ENCODE data around the gene REEP5.

Gene REEP5

GRCh38 chr5:112935675-112936074, 13.6 kb upstream of the REEP5 start:
- H3F3A ChIP-seq (ENCODE audit: low read depth), result no peaks in the 10 kb centered on the region
- no peaks in the 10 kb centered on the region for H3K27me3 ChIP-seq (ENCODE audit: insufficient read depth, low read length, poor library complexity, severe bottlenecking)
- H2AFZ ChIP-seq (ENCODE audit: low read length), result no peak overlapping the region
- H3K79me2 ChIP-seq (ENCODE audit: insufficient read depth, low read length), result no peaks in the 10 kb centered on the region
- no peaks in the 10 kb centered on the region for H3K36me3 ChIP-seq (ENCODE audit: insufficient read depth, low read length)
- no peaks in the 10 kb centered on the region for H3K9me2 ChIP-seq (replicated peaks; ENCODE audit: low read depth, low read length)
- no peak overlapping the region for H3K4me2 ChIP-seq (ENCODE audit: low read depth, low read length, poor library complexity, severe bottlenecking)
- H3K9ac ChIP-seq (ENCODE audit: low read depth, low read length, poor library complexity, severe bottlenecking), result no peak overlapping the region
- no peaks in the 10 kb centered on the region for H4K20me1 ChIP-seq (ENCODE audit: insufficient read depth, low read length, poor library complexity, severe bottlenecking)
- TF ChIP-seq CTCF (conservative IDR thresholded peaks at IDR 0.05; ENCODE audit: low read length), result no peak
- TF ChIP-seq EZH2phosphoT487 (IDR thresholded peaks at IDR 0.05; ENCODE audit: borderline replicate concordance), result no peak
- no peak overlapping the region for H3K4me3 ChIP-seq (ENCODE audit: low read length, poor library complexity, severe bottlenecking)
- no peaks in the 10 kb centered on the region for H3K9me3 ChIP-seq (ENCODE audit: insufficient read depth, low read depth, low read length)
- peaks cover 6% of the 10 kb centered on the region for H3K4me1 ChIP-seq (ENCODE audit: insufficient read depth, low read length, poor library complexity, severe bottlenecking)

- Histone ChIP-seq H3K9me2 (replicated peaks; ENCODE audit: low read depth, low read length) (no peaks in the 10 kb centered on the region), H3F3A (ENCODE audit: low read depth) (peaks cover 5% of the 10 kb centered on the region; the same call in 1 of the 2 replicates), H3K9me3 (ENCODE audit: insufficient read depth, low read depth, low read length) (no peaks in the 10 kb centered on the region), H3K27me3 (ENCODE audit: insufficient read depth, low read length, poor library complexity, severe bottlenecking) (no peaks in the 10 kb centered on the region), H3K36me3 (ENCODE audit: insufficient read depth, low read length) (no peaks in the 10 kb centered on the region), H3K9ac (ENCODE audit: low read depth, low read length, poor library complexity, severe bottlenecking) (no peak overlapping the region), H3K79me2 (ENCODE audit: insufficient read depth, low read length) (no peaks in the 10 kb centered on the region), H2AFZ (ENCODE audit: low read length) (no peak overlapping the region), H4K20me1 (ENCODE audit: insufficient read depth, low read length, poor library complexity, severe bottlenecking) (no peaks in the 10 kb centered on the region), H3K4me3 (ENCODE audit: low read length, poor library complexity, severe bottlenecking) (no peak overlapping the region), H3K4me2 (ENCODE audit: low read depth, low read length, poor library complexity, severe bottlenecking) (no peak overlapping the region), H3K4me1 (ENCODE audit: insufficient read depth, low read length, poor library complexity, severe bottlenecking) (peaks cover 10% of the 10 kb centered on the region)
- TF ChIP-seq EZH2phosphoT487 (IDR thresholded peaks at IDR 0.05; ENCODE audit: borderline replicate concordance), result no peak
- TF ChIP-seq CTCF (conservative IDR thresholded peaks at IDR 0.05; ENCODE audit: low read length), result no peak
These were observed 12.3 kb upstream of the REEP5 start for GRCh38 chr5:112934366-112934663.

- peaks cover 12% of the 10 kb centered on the region for H3K4me1 ChIP-seq (ENCODE audit: insufficient read depth, low read length, poor library complexity, severe bottlenecking)
- H3K9ac ChIP-seq (ENCODE audit: low read depth, low read length, poor library complexity, severe bottlenecking), result no peak overlapping the region
- no peak overlapping the region for H2AFZ ChIP-seq (ENCODE audit: low read length)
- no peaks in the 10 kb centered on the region for H3K9me3 ChIP-seq (ENCODE audit: insufficient read depth, low read depth, low read length)
- no peaks in the 10 kb centered on the region for H3K79me2 ChIP-seq (ENCODE audit: insufficient read depth, low read length)
- H3F3A ChIP-seq (ENCODE audit: low read depth), result peaks cover 5% of the 10 kb centered on the region; the same call in 1 of the 2 replicates
- TF ChIP-seq CTCF (conservative IDR thresholded peaks at IDR 0.05; ENCODE audit: low read length) (no peak), EZH2phosphoT487 (IDR thresholded peaks at IDR 0.05; ENCODE audit: borderline replicate concordance) (no peak)
- H3K9me2 ChIP-seq (replicated peaks; ENCODE audit: low read depth, low read length), result no peaks in the 10 kb centered on the region
- H3K27me3 ChIP-seq (ENCODE audit: insufficient read depth, low read length, poor library complexity, severe bottlenecking), result no peaks in the 10 kb centered on the region
- H3K36me3 ChIP-seq (ENCODE audit: insufficient read depth, low read length), result no peaks in the 10 kb centered on the region
- H3K4me2 ChIP-seq (ENCODE audit: low read depth, low read length, poor library complexity, severe bottlenecking), result no peak overlapping the region
- H4K20me1 ChIP-seq (ENCODE audit: insufficient read depth, low read length, poor library complexity, severe bottlenecking), result no peaks in the 10 kb centered on the region
- H3K4me3 ChIP-seq (ENCODE audit: low read length, poor library complexity, severe bottlenecking), result no peak overlapping the region
These were observed 11.8 kb upstream of the REEP5 start for GRCh38 chr5:112933651-112934365.
